K562 (cell line): Measurements from ENCODE around the gene AMH. TPM values are rescaled to one million over a fixed set of nuclear protein-coding genes. Genes with fewer than 3 reads are reported as not detected.

Experiments used
- CBX8 ChIP-seq: fragments of 200-600 bp; sonication (generic); IDR thresholded peaks from 2 replicates; pipeline ENCODE4 v1.6.1; 2012; ENCODE audit warnings: borderline replicate concordance, mixed run types, low read depth, mild to moderate bottlenecking, moderate library complexity, mixed read lengths, low read length, control low read depth, inconsistent platforms; ENCODE audit not compliant: poor library complexity, severe bottlenecking; ENCODE audit errors: extremely low read depth
- CUX1 ChIP-seq: fragments of 200-800 bp; sonication (Bioruptor generic); IDR thresholded peaks from 2 replicates; pipeline ENCODE4 v1.6.1; 2016; ENCODE audit warnings: missing genetic modification characterization, missing compliant biosample characterization
- EGR1 ChIP-seq: fragments of 450-650 bp; conservative IDR thresholded peaks from 2 replicates; pipeline ENCODE4 v1.6.1; 2017; ENCODE audit warnings: mild to moderate bottlenecking
- ERF ChIP-seq: fragments of 450-650 bp; formaldehyde crosslinking; IDR thresholded peaks from 2 replicates; pipeline ENCODE4 v1.4.0; 2020; ENCODE audit warnings: mild to moderate bottlenecking, mixed read lengths
- HBP1 ChIP-seq: fragments of 450-650 bp; formaldehyde crosslinking; IDR thresholded peaks from 2 replicates; pipeline ENCODE4 v1.4.0; 2022; ENCODE audit warnings: missing genetic modification characterization
- MXD1 ChIP-seq: fragments of 250-450 bp; sonication (Bioruptor Pico); IDR thresholded peaks from 2 replicates; pipeline ENCODE4 v1.8.0; 2021; ENCODE audit warnings: borderline replicate concordance, mild to moderate bottlenecking, moderate library complexity; ENCODE audit not compliant: poor library complexity, severe bottlenecking
- RB1 ChIP-seq: fragments of 450-650 bp; IDR thresholded peaks from 2 replicates; pipeline ENCODE4 v1.6.1; 2017; ENCODE audit warnings: low read depth, mild to moderate bottlenecking
- RBM25 ChIP-seq: fragments of 200-400 bp; formaldehyde crosslinking; IDR thresholded peaks from 2 replicates; pipeline ENCODE4 v1.6.1; 2018; ENCODE audit warnings: low read length, low read depth, moderate library complexity; ENCODE audit not compliant: severe bottlenecking
- SPI1 ChIP-seq: IDR thresholded peaks from 2 replicates; pipeline ENCODE4 v1.6.1; 2011; ENCODE audit warnings: low read depth, low read length, control low read depth, borderline replicate concordance
- USF1 ChIP-seq: sonication (generic); formaldehyde crosslinking; IDR thresholded peaks from 2 replicates; pipeline ENCODE4 v1.9.0; 2022; ENCODE audit warnings: mild to moderate bottlenecking, missing genetic modification reagents
- VEZF1 ChIP-seq: fragments of 200-800 bp; sonication (Bioruptor generic); IDR thresholded peaks from 2 replicates; pipeline ENCODE4 v1.6.1; 2017; ENCODE audit warnings: missing genetic modification characterization, missing compliant biosample characterization
- ZFX ChIP-seq: sonication (generic); formaldehyde crosslinking; IDR thresholded peaks from 2 replicates; pipeline ENCODE4 v1.8.0; 2022; ENCODE audit warnings: mild to moderate bottlenecking, missing genetic modification reagents, moderate library complexity
- polyA plus RNA-seq, 8 experiments: library from polyadenylated mRNA; depleted of rRNA in 4 of 8; stranded (reverse) in 5 of 8; unstranded in 3 of 8; fragments of >200 nt; fragmentation: Nextera tagmentation in 2 of 8; fragmentation: Illumina TruSeq in 1 of 8; extraction: Ambion mirVana in 2 of 8; extraction: Trizol in 1 of 8; gene quantifications; 2 replicates each; pipeline versions ENCODE4 v1.2.1 to v1.2.3, GENCODE V29; 2011 to 2014; ENCODE audit warnings: inconsistent platforms in 1 of 8, missing spikeins in 1 of 8
- total RNA-seq, 7 experiments: library from RNA; depleted of rRNA in 6 of 7; stranded (reverse); fragments of >200 nt in 6 of 7; fragmentation: Illumina TruSeq in 2 of 7; extraction: Trizol in 2 of 7; gene quantifications; 2 replicates each; pipeline versions ENCODE4 v1.2.1 to v1.2.3, GENCODE V29; 2011 to 2021; ENCODE audit warnings: low replicate concordance in 1 of 7

Gene AMH
- total and polyA plus RNA-seq, 9 of the 15 experiments (the other 6 are each of a cell fraction or from before 2014, with no cell fraction given) = 0.29 to 27.4 (median 2.6) TPM; not detected in 2

- TF ChIP-seq ZFX (peak; percentile 98), RB1 (peak; percentile 95), HBP1 (0 out of 2 replicates have a peak, but pooled peaks have one; percentile 28), SPI1 (peak; percentile 33; the same call in 1 of the 2 replicates), EGR1 (peak; percentile 98), RBM25 (no peak), USF1 (CRISPR knock-in tag) (peak; percentile 59; the same call in 1 of the 2 replicates), MXD1 (no peak), CBX8 (no peak), ERF (CRISPR knock-in tag) (0 out of 2 replicates have a peak, but pooled peaks have one; percentile 25), VEZF1 (CRISPR knock-in tag) (peak; percentile 77), CUX1 (CRISPR knock-in tag) (peak; percentile 46; the same call in 1 of the 2 replicates)
Observed at GRCh38 chr19:2236314-2237050, 12.6 kb upstream of the AMH start, which contains the start of the genes PLEKHJ1 and SF3A2 (continued).
